A673 (cell line): ENCODE results near the gene HAND2. TPM values are rescaled to one million over a fixed set of nuclear protein-coding genes. Genes with fewer than 3 reads are reported as not detected.

Source experiments
- BruUV-seq: library from RNA; stranded (reverse); fragments of 400-500 nt; replicated peaks from 2 replicates; lab custom pipeline; 2021; lab: Mats Ljungman, UMichigan
- CTCF ChIA-PET: fragments of 300-600 bp; sonication (Branson Sonifier 250); formaldehyde crosslinking; loops from one replicate; lab custom pipeline; 2022; ENCODE audit warnings: antibody characterized with exemption; lab: Charles Lee
- POLR2A ChIA-PET: fragments of 300-600 bp; sonication (Branson Sonifier 250); formaldehyde crosslinking; loops from one replicate; lab custom pipeline; 2022; ENCODE audit warnings: antibody characterized with exemption; ENCODE audit not compliant: low non-redundant PET; lab: Charles Lee
- DNase-seq: peaks from one replicate; pipeline ENCODE4 v3.0.0-alpha.2; 2015; ENCODE audit warnings: low spot score
- H3K27ac ChIP-seq: fragments of 200-600 bp; sonication (generic); 2 replicates; pipeline ENCODE4 v1.5.1; 2016; ENCODE audit warnings: mixed run types, low read depth, mild to moderate bottlenecking, mixed read lengths, antibody characterized with exemption, low read length; ENCODE audit not compliant: poor library complexity, severe bottlenecking
- H3K27me3 ChIP-seq: fragments of 200-600 bp; sonication (generic); replicated peaks from 2 replicates; pipeline ENCODE4 v1.6.1; 2017; ENCODE audit warnings: mixed run types, low read depth, mild to moderate bottlenecking, mixed read lengths, antibody characterized with exemption, low read length; ENCODE audit not compliant: insufficient read depth, poor library complexity
- H3K36me3 ChIP-seq: fragments of 200-600 bp; sonication (generic); 2 replicates; pipeline ENCODE4 v1.6.1; 2016; ENCODE audit warnings: mixed run types, mild to moderate bottlenecking, mixed read lengths, antibody characterized with exemption, low read length; ENCODE audit not compliant: insufficient read depth, poor library complexity, severe bottlenecking
- H3K4me1 ChIP-seq: fragments of 200-600 bp; sonication (generic); 2 replicates; pipeline ENCODE4 v1.6.1; 2017; ENCODE audit warnings: mixed run types, mild to moderate bottlenecking, mixed read lengths, antibody characterized with exemption, low read length; ENCODE audit not compliant: insufficient read depth, poor library complexity, severe bottlenecking
- H3K4me3 ChIP-seq: fragments of 200-600 bp; sonication (generic); 2 replicates; pipeline ENCODE4 v1.5.1; 2016; ENCODE audit warnings: low read depth, mixed run types, mild to moderate bottlenecking, mixed read lengths, low read length; ENCODE audit not compliant: poor library complexity, severe bottlenecking
- H3K9me3 ChIP-seq: fragments of 200-600 bp; sonication (generic); 2 replicates; pipeline ENCODE4 v1.6.1; 2016; ENCODE audit warnings: mixed run types, low read depth, mild to moderate bottlenecking, mixed read lengths, antibody characterized with exemption, low read length; ENCODE audit not compliant: poor library complexity, severe bottlenecking
- EZH2 ChIP-seq: fragments of 200-600 bp; sonication (generic); IDR thresholded peaks from 2 replicates; pipeline ENCODE4 v1.6.1; 2017; ENCODE audit warnings: borderline replicate concordance, low read depth, mild to moderate bottlenecking, mixed read lengths, antibody characterized with exemption, low read length; ENCODE audit not compliant: poor library complexity, severe bottlenecking
- intact Hi-C: fragments of 100-400 bp; cut with micrococcal nuclease; formaldehyde crosslinking; loops from one replicate; pipeline ENCODE4 v1.10.0; 2022; ENCODE audit not compliant: unreplicated experiment
- total RNA-seq: library from RNA; stranded (reverse); gene quantifications from 2 replicates; pipeline ENCODE4 v1.2.3, GENCODE V29; 2021
- TF ChIP-seq, protein P1 (sequence below): fragments of 300-800, 200-600 bp; sonication (generic); conservative IDR thresholded peaks from 2 replicates; pipeline ENCODE4 v1.5.1; 2017; ENCODE audit warnings: low read depth, mild to moderate bottlenecking, antibody characterized with exemption, low read length, moderate library complexity, mixed read lengths

Gene HAND2
- total RNA-seq, 1 experiment from 2014 or later, result 24.0 TPM

DNA sequence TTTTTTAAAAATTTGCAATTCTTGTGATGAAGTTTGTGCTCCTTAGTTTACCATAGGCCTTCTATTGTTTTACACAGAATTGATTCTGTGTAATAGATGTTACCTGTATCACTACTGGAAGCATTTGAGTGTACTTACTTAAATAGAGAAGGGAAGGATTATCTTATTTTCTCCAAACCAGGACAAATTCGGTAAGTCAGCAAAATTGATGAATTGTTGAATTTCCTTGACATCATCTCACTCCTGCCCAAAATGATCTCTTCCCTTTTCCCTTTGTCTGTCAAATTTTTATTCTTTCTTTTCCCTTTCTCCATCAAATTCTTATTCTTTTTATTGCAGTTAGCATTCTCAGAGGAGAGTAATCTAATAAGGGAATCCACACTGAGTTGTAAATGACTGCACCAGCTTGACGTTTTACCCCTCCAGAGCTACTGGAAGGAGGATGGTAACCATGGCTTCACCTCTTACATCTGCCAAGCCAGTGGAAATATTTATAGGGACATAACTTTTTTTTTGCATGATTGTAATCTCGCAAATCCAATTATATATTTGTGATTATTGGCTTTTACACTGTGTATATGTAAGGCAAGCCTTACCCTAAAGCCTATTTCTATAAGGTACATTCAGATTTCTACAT lies 42.6 kb upstream of the HAND2 start:
- Histone ChIP-seq H3K4me3 (no peak overlapping the region), H3K9me3 (no peaks in the 10 kb centered on the region), H3K27me3 (no peaks in the 10 kb centered on the region), H3K36me3 (no peaks in the 10 kb centered on the region), H3K4me1 (no peaks in the 10 kb centered on the region), H3K27ac (no peak overlapping the region)
- no peak for DNase-seq
- POLR2A ChIA-PET, result no interaction called here
- intact Hi-C loops, result no loop called here
- no TSS peak for BruUV-seq
- CTCF ChIA-PET, result no interaction called here
- TF ChIP-seq, protein P1, sequence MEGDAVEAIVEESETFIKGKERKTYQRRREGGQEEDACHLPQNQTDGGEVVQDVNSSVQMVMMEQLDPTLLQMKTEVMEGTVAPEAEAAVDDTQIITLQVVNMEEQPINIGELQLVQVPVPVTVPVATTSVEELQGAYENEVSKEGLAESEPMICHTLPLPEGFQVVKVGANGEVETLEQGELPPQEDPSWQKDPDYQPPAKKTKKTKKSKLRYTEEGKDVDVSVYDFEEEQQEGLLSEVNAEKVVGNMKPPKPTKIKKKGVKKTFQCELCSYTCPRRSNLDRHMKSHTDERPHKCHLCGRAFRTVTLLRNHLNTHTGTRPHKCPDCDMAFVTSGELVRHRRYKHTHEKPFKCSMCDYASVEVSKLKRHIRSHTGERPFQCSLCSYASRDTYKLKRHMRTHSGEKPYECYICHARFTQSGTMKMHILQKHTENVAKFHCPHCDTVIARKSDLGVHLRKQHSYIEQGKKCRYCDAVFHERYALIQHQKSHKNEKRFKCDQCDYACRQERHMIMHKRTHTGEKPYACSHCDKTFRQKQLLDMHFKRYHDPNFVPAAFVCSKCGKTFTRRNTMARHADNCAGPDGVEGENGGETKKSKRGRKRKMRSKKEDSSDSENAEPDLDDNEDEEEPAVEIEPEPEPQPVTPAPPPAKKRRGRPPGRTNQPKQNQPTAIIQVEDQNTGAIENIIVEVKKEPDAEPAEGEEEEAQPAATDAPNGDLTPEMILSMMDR, result no peak
- TF ChIP-seq EZH2, result no peak

DNA sequence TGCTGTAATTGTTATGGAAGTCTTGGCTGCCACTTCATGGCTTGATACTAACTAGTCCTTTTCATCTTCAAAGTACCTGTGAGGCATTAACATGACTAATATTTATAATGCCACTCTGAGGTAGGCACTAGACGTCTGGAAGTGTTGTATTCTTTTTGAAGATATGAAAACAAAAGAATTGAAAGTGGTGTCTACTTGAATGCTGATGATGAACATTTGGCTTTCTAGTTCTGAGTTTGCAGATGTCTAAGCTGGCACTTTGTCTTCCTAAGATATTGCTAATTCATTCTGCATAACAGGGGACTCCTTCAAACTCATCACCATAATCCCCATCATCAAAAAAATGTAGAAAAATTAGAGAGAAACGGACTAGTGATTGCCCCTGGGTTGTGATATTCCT lies 41.6 kb upstream of the HAND2 start:
- Histone ChIP-seq H3K4me3 (no peak overlapping the region), H3K9me3 (no peaks in the 10 kb centered on the region), H3K4me1 (no peaks in the 10 kb centered on the region), H3K27ac (no peak overlapping the region), H3K27me3 (no peaks in the 10 kb centered on the region), H3K36me3 (no peaks in the 10 kb centered on the region)
- no TSS peak for BruUV-seq
- DNase-seq, result no peak
- TF ChIP-seq EZH2, result no peak
- ChIA-PET CTCF (no interaction called here), POLR2A (no interaction called here)
- intact Hi-C loops, result no loop called here

DNA sequence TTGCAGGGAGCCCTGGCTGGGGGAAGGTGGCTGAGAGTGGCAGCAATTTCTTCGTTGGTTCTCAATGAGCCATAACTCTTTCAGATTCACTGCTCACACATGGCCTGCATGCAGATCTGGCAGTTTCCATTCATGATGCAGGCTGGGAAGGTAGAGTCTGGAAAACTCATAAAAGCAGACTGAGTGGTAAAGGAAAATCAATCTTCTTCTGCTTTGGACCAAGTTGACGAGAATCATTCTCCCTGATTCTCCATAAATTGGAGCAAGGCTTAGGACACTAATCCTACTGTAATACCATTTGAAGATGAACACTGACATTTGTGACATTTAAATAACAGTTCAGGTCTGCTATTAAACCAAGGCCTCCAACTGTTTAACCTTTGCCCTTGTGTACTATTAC lies 35.3 kb upstream of the HAND2 start:
- DNase-seq, result no peak
- ChIA-PET POLR2A (no interaction called here), CTCF (no interaction called here)
- Histone ChIP-seq H3K27ac (no peak overlapping the region), H3K9me3 (no peaks in the 10 kb centered on the region), H3K27me3 (no peaks in the 10 kb centered on the region), H3K4me1 (no peaks in the 10 kb centered on the region), H3K36me3 (no peaks in the 10 kb centered on the region), H3K4me3 (no peak overlapping the region)
- intact Hi-C loops, result no loop called here
- TF ChIP-seq EZH2, result no peak
- TF ChIP-seq, protein P1, result no peak
- BruUV-seq, result no TSS peak

DNA sequence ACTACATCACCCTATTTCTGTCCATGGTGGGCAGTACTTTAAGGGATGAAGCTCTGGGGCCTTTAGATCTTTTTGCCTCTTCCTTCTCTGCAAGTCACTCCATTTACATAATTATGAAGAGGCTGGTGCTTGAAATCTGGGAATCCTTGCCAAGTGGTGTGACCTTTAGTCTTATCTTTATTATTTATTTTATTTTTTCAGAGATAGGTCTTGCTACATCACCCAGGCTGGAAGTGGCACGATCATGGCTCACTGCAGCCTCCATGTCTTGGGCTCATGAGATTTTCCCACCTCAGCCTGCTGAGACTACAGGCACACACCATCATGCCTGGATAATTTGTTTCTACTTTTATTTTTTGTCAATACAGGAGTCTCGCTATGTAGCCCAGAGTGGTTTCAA lies 34.4 kb upstream of the HAND2 start:
- ChIA-PET POLR2A (no interaction called here), CTCF (no interaction called here)
- TF ChIP-seq, protein P1, result no peak
- TF ChIP-seq EZH2, result no peak
- intact Hi-C loops, result no loop called here
- H3K9me3 ChIP-seq, result no peaks in the 10 kb centered on the region
- H3K36me3 ChIP-seq, result no peaks in the 10 kb centered on the region
- H3K27me3 ChIP-seq, result no peaks in the 10 kb centered on the region
- no peak for DNase-seq
- no peaks in the 10 kb centered on the region for H3K4me1 ChIP-seq
- no peak overlapping the region for H3K4me3 ChIP-seq
- BruUV-seq, result no TSS peak
- H3K27ac ChIP-seq, result no peak overlapping the region
